Astrocyte of the cerebellum (primary cell): Measurements from ENCODE around the gene POU2AF2.

Experiments
- DNase-seq: peaks from one replicate; pipeline ENCODE4 v3.0.0-alpha.2; 2011; ENCODE audit warnings: low read depth
- H3K4me3 ChIP-seq: 2 replicates; pipeline ENCODE4 v1.5.1; 2011; ENCODE audit warnings: mild to moderate bottlenecking, low read depth, low read length, moderate library complexity
- in situ Hi-C: cut with HindIII; loops from 2 replicates; pipeline ENCODE4 v1.10.0; 2017; ENCODE audit warnings: low sequenced_read_pairs
- TF ChIP-seq, protein P1 (sequence below): IDR thresholded peaks from 2 replicates; pipeline ENCODE4 v1.5.1; 2012; ENCODE audit warnings: low read length, low read depth, moderate library complexity, mild to moderate bottlenecking; ENCODE audit errors: missing control alignments

POU2AF2 gene

GRCh38 chr11:111301842-111302118 lies 56.3 kb downstream of the POU2AF2 start:
- in situ Hi-C loops, result no loop called here
- TF ChIP-seq, protein P1, sequence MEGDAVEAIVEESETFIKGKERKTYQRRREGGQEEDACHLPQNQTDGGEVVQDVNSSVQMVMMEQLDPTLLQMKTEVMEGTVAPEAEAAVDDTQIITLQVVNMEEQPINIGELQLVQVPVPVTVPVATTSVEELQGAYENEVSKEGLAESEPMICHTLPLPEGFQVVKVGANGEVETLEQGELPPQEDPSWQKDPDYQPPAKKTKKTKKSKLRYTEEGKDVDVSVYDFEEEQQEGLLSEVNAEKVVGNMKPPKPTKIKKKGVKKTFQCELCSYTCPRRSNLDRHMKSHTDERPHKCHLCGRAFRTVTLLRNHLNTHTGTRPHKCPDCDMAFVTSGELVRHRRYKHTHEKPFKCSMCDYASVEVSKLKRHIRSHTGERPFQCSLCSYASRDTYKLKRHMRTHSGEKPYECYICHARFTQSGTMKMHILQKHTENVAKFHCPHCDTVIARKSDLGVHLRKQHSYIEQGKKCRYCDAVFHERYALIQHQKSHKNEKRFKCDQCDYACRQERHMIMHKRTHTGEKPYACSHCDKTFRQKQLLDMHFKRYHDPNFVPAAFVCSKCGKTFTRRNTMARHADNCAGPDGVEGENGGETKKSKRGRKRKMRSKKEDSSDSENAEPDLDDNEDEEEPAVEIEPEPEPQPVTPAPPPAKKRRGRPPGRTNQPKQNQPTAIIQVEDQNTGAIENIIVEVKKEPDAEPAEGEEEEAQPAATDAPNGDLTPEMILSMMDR, result no peak
- H3K4me3 ChIP-seq, result no peak overlapping the region
- no peak for DNase-seq

DNA sequence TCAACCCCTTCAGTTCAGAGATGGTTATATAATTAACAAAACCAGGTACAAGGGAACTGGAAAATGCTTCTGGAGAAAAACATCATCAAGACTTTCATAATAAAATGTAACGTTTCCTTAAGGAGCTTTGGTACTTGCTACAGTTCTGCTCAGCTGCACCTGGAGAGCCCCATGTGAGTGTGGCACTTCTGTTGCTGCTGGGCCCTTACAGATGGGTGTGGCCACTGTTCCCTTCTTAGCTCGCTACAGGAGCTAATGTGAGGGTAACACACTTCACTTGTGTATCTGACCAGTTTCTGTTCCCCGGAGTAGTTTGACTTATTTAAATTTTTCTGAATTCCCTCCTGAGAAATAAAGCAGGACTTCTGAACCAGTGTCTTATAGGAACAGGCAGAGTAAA lies 56.8 kb downstream of the POU2AF2 start:
- DNase-seq, result no peak
- in situ Hi-C loops, result no loop called here
- no peak overlapping the region for H3K4me3 ChIP-seq
- TF ChIP-seq, protein P1, result no peak

DNA sequence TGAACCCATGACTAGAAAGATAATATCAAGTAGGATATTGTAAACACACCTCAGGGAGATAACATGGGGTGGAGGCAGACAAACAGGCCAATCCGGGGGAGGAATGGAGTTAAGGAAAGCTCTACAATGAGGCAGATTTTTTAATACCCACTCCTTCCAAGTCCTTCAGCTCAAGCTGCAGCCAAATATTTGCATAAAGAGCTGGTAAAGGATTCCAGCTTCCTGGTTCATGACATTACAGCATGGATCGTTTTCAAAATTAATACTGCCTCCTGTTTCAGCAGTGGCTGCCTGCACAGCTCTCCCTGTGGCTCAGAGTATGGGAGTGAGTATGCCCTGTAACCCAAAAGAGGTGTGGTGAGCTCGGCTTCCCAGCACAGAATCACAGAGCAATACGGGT lies 57.9 kb downstream of the POU2AF2 start:
- TF ChIP-seq, protein P1, result no peak
- in situ Hi-C loops, result no loop called here
- H3K4me3 ChIP-seq, result no peak overlapping the region
- DNase-seq, result no peak

- TF ChIP-seq, protein P1, result no peak
- no peak overlapping the region for H3K4me3 ChIP-seq
- DNase-seq, result no peak
- in situ Hi-C loops, result no loop called here
These were observed 59.8 kb downstream of the POU2AF2 start for GRCh38 chr11:111305162-111305802.

DNA sequence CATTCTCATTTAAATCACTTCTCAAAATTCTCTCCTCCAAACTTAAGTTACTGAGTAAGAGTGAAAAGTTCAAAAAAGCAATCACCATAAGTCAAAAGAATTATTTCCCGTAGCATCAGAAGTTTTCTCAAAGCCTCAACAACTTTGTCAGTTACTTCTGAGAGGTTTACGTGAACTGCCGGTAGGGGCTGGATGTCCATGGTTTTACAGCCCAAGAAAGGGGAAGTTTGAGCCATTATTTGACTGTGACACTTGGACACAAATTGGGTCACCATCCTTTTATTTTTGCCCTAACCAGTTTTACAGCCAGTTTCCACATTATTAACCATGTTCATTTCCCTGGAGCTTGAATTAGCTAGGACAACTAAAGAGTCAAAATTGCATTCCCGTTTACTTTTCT lies 60.4 kb downstream of the POU2AF2 start:
- TF ChIP-seq, protein P1, result no peak
- in situ Hi-C loops, result no loop called here
- no peak overlapping the region for H3K4me3 ChIP-seq
- DNase-seq, result no peak

GRCh38 chr11:111306321-111306720 lies 60.8 kb downstream of the POU2AF2 start:
- in situ Hi-C loops, result no loop called here
- no peak overlapping the region for H3K4me3 ChIP-seq

More at GRCh38 chr11:111306321-111306720, 60.8 kb downstream of the POU2AF2 start:
- TF ChIP-seq, protein P1, result no peak
- DNase-seq, result no peak
